ENCODE data around the gene ABCA2.
"Not testable (repeated sequence)": the region's sequence is repeated elsewhere in the genome, so short reads cannot be mapped to it uniquely, and the experiment has no call there.

ABCA2 gene

DNA sequence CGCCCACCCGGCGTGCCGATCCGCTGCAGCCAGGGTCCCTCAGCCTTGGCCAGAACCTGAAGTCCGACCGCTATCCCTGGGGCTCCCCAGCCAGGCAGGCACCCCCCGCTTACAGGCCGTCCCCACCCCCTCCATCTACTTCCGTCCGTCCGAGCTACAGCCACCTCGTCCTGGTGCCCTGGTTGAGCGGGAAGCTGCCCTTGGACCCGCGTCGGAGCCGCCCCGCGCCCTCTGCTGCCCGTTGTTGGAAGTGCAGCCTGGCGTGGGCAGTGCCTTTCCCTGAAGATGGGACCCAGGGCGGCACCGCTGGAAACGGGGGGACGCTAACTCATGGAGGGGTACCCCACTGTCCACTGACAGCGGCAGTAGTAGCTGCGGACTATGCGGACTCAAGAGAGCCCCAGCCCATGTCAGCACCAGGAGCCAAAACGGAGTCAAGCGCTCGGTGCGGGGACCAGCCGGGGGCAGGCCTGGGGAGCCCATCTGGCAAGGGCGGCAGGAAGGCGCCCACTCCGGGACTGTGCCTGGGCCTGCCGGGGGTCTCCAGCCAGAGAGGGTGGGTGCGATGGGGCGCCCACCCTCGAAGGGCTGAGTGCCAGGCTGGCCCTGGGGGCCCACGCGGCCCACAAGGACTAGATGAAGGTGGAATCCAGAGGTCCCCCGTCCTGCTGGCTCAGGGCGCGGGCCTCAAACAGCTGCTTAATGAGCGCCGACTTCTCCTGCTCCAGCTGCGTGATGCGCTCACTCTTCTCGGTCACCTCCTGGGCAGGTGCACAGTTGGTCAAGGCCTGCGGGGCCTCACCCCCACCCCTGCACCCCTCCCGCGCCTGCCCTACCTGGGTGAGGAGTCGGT, 36.2 kb upstream of the ABCA2 start:
- DNase-seq (ENCODE audit: low read depth): no peak

DNA sequence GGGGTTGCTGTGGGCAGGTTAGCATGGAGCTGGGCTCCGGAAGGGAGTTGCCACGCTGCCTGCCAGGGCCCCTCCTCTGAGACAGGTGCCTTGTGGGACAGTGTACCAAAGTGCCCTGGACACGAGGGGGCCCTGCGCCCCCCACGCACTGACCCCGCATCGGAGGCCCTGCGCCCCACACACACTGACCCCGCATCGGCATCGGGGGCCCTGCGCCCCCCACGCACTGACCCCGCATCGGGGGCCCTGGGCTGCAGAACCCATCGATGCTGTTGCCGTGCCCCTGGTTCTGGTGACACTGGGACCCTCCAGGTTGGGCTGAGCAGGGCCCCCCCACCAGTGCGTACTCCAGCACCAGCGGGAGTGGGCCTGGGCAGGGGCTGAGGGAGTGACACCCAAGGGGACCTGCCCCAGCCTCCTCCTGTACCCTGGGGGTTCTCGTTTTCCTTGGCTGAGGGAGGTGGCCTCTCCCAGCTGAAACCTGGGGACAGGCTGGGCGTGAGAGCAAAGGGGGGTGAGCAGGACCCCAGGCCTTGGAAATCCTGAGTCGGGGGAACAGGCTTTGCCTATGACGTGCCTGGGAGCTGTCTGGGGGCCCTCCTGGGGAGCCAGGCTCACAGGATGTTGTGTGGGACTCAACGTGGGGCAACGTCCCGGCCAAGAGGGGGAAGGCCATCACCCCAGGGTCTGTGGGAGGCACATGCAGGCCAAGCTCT, 35.4 kb upstream of the ABCA2 start:
- DNase-seq (ENCODE audit: low read depth): no peak

DNA sequence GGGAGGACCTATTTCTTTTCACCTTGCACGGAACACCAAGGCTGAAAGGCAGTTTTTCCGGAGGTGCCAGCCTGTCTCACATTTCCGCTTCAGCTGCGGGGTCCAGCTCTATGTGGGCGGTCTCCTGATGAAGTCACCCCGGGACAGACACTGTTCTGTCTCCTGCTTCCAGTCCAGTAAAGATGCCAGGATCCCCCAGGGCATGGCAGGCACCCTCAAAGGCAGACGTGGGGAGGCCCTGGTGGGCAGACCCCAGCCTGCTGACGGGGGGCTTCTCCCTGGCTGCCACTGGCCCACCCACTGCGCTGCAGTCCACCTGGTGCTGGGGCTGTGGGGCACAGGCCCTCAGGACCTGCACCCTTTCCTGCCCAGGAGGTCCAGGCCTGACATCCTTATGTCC, 34.8 kb upstream of the ABCA2 start:
- DNase-seq (ENCODE audit: low read depth): not testable (repeated sequence)

GRCh38 chr9:137062384-137062783, 34.3 kb upstream of the ABCA2 start:
- no peak for DNase-seq (ENCODE audit: low read depth)

- DNase-seq (ENCODE audit: low read depth): no peak
Observed at GRCh38 chr9:137058521-137059234, 30.6 kb upstream of the ABCA2 start.

DNA sequence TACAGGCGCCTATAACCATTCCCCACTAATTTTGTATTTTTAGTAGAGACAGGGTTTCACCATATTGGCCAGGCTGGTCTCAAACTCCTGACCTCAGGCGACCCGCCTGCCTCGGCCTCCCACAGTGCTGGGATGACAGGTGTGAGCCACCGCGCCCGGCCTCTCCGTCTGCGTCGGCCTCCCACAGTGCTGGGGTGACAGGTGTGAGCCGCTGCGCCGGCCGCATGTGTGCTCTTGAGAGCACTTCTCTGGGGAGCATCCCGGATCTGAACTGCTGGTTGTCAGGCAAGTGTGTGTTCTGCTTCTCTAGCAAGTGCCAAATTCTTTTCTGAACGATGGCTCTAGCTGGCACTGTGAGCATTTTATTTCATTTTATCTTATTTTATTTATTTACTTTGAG, 29.5 kb upstream of the ABCA2 start:
- DNase-seq (ENCODE audit: low read depth): no peak

DNA sequence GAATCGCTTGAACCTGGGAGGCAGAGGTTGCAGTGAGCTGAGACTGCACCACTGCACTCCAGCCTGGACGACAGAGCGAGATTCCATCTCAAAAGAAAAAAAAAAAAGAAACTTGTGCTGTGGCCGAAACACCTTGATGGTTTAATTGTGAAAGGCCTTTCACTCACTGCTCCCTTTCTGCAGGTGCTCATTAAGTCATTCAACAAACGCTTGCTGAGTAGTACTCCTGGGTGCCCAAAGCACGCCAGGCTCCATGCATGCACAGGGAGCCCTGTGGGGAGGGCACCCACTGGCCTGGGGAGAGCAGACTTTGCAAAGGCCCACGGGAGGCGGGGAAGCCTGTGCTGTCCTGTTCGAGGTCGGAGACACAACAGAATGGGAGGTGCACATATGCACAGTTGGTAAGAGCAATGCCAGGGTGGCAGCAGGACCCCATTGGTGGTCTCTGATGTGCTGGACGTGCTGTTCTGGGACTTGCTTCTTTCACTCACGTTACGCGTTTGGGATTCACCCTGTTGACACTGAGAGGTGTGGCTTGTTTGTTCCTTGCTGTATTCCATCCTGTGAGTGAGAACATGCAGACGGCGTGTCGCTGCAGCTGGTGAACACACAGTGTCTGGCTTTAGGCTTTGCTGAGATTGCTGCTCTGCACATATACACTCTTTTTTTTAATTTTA, 28.8 kb upstream of the ABCA2 start:
- DNase-seq (ENCODE audit: low read depth): no peak

DNA sequence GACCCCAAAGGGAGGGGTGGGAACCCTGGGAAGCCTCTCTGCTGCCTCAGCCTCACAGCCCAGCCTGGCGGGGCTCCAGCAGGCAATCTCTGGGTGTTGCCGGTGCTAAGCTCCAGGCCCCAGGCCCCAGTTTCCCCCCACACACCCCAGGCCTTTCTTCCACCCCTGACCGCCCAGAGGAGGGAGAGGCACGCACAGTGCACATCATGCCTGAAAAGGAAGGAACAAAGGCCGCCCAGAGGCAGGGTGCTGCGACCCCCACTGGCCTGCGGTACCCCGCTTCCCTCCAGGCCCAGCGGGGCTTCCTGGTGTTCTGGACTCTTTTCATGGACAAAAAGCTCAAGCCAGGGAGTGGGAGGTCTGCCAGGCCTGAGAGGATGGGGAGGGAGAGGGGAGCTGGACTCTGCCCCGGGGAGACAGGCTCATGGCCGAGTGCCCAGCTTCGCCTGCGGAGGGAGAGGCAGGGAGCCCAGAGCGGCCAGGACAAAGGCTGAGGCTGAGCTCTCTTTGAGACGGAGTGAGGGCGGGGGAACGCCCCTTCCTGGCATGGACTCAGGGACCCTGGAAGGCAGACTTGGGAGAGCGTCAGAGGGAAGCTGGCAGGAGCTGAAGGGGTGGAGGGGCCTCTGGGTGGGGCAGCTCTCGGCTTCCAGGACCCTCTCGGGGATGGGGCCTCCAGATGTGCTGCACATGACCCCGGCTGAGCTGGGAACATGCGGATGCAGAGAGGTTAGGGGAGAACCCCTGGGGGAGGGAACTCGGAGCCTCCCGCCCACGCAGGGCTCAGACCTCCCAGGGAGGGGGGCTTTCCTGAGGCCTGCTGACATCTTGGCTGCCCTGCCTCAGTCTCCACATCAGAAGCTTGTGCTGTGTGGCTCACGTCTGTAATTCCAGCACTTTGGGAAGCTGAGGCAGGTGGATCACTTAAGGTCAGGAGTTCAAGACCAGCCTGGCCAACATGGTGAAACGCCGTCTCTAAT, 27.6 kb upstream of the ABCA2 start:
- DNase-seq (ENCODE audit: low read depth): no peak

DNA sequence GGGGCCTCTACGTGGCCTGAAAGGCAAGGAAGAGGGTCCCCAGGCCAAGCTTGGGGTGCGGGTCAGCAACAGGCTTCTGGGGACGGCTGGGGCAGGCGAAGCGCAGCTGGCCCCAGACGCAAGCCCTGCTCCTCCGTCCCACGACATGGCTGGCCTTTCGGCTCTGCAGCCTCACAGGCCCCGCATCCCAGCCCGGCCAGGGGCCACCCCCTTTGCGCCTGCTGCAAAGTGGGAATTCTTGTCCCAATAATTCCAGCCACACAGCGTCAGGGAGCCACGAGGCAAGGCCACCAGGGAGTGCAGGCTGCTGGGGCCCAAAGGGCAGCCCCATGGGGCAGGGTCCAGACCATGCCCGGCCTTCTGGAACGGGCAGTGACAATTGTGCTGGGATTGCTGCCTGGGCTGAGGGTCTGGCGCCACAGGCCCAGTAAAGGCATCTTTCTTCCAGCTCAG, 26.9 kb upstream of the ABCA2 start:
- no peak for DNase-seq (ENCODE audit: low read depth)

DNA sequence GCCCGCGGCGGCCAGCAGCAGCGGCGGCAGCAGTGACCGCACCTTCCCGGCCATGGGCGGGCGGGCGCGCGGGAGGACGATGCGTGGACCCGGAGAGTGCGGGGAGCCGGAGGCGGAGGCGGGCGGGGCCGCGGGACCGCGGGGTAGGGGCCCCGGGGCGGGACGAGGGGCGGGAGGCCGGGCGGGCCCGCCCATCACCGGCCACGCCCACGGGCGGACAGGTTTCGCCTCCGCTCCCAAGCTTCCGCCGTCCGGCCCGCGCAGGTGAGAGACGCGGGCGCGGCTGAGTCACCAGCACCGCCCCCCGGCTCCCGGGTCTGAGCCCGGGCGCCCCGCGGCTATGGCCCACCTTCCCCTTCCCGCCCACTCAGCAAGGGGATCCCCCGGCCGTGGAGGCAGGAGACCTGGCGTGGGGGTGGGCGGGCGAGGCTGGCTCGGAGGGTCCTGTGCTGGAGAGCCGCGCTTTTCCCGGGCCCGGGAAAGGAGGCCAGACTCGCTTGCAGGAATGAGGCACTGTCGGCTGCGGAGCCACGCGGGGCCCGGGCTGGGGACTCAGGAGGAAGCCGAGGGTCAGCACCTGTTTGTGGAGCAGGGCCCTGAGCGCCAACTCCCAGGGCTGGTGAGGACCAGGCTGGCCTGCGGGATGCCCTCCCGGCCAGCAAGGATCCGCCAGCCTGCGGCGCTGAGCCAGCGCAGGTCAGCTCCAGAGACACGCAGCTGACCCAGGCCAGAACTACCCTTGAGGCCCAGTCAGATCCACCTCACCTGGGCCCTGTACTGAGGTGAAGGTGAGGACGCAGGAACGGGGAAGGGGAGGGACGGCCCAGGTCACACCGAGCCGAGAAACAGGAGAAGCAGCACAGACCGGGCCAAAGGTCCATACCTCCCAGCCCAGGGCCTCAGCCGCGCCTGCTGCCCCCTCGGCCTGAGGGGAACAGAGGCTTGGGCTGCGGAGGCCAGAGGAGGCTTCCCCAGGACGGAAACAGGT, 26.2 kb upstream of the ABCA2 start, which contains the start of gene ENTPD2:
Gene ENTPD2 (minus strand): TSS at position 118 of the 988 bp plus-strand sequence. CDS start 64 bp downstream, at position 54.
- no peak for DNase-seq (ENCODE audit: low read depth)

- no peak for DNase-seq (ENCODE audit: low read depth)
Observed at GRCh38 chr9:137052998-137053943, 25.2 kb upstream of the ABCA2 start.

- no peak for DNase-seq (ENCODE audit: low read depth)
Observed at GRCh38 chr9:137052293-137052692, 24.3 kb upstream of the ABCA2 start.

DNA sequence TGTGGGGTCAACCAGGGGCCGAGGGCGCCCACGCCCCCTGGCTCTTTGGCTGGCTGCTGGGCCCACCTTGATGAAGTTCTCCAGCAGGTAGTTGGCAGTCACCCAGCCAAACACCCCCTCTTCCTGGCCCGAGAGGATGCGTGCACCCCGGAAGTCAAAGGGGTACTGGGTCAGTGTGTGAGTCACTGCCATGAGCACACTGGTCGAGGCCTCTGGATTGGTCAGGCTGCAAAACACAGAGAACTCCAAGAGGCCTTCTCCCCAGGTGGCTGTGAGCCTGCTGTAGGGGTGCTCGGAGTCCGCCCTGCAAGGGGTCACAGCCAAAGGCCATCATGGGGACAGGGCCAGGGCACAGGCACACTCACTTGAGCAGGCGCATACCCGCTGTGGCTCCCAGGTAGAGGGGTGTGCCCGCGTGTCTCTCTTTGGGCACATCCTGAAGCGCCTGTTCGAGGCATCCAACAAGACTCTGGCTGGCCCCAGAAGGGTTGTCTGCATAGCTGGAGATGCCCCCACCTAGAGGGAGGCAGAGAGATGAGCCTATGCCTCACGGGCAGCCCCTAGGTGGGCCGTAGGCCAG, 23.2 kb upstream of the ABCA2 start:
- DNase-seq (ENCODE audit: low read depth): no peak

- DNase-seq (ENCODE audit: low read depth): no peak
Observed at GRCh38 chr9:137050570-137050969, 22.5 kb upstream of the ABCA2 start.

DNA sequence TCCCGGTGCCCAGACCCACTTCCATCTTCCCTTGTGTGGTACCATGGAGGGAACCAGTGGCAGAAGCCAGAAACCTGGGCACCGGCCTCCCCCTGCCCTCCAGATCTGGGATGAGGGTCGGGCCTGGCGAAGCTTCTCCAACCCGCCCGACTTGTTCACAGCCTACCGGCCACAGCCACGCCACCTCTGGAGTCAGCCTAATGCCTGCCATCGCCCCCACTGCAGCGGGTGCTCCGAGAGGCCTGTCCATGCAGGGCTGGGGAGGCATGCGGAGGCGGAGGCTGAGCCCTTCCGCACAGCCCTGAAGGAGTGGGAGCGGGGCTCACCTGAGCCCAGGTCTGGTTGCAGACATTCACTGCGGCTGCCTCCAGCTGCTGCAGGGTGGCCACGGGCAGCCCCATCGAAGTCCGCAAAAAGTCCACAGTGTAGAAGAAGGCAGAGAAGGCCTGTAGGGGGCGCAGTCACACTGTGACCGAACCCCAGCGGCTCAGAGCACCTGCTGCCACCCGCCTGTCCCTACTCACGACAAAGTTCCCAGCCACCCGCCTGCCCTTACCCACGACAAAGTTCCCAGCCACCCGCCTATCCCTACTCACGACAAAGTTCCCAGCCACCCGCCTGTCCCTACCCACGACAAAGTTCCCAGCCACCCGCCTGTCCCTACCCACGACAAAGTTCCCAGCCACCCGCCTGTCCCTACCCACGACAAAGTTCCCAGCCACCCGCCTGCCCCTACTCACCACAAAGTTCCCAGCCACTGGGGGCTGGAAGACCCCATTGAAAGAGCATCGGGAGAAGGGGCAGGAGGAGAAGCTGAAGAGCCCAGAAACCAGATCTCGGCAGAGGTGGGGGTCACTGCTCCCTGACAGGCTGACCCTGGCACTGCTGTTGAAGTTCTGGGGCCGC, 21.8 kb upstream of the ABCA2 start:
- no peak for DNase-seq (ENCODE audit: low read depth)

DNA sequence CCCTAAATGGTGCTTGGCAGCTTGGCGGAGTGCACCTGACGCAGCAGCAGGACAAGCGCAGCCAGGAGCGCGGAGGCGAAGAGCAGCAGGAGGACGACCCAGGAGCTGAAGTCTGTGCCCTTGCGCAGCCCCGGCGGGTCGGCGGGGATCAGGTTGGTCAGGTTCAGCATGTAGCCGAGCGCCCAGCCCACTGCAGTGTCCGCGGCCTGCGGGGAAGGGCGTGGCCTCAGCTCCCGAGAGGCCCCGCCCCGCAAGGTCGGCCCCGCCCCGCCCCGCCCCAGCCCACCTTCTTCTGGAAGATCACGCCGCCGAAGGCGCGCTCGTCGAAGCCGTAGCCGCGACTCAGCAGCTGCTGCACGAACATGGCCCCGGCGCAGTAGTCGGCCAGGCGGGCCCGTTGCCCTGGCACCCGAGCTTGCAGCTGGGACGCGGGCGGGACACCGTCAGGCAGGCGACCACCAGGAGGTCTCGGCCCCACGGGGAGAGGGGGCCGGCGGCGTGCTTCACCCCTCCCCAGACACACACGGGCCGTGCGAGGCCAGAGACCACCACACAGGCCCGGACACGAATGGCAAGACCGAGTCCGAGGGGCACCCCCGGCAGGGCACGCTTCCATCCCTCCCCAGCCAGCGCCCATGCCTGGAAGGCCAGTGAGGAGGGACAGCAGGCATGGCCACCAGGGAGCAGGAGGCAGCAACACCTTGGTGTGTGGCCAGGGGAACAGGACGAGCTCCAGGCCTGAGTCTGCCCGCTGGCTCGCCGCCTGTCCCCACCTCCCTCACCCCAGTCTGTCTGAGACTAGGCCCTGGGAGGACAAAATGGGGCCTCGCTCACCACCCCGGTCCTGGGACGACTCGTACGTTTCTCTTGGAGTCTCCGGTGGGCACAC, 20.9 kb upstream of the ABCA2 start:
- no peak for DNase-seq (ENCODE audit: low read depth)
